CD4-positive, alpha-beta T cell treated with Interleukin-21 for 1 hour (primary cell): ENCODE measurements around the gene AK3.
"Not testable (repeated sequence)": the region's sequence is repeated elsewhere in the genome, so short reads cannot be mapped to it uniquely, and the experiment has no call there.

Source experiments
- DNase-seq: peaks from one replicate; pipeline ENCODE4 v3.0.0-alpha.2; 2020

Gene AK3

DNA sequence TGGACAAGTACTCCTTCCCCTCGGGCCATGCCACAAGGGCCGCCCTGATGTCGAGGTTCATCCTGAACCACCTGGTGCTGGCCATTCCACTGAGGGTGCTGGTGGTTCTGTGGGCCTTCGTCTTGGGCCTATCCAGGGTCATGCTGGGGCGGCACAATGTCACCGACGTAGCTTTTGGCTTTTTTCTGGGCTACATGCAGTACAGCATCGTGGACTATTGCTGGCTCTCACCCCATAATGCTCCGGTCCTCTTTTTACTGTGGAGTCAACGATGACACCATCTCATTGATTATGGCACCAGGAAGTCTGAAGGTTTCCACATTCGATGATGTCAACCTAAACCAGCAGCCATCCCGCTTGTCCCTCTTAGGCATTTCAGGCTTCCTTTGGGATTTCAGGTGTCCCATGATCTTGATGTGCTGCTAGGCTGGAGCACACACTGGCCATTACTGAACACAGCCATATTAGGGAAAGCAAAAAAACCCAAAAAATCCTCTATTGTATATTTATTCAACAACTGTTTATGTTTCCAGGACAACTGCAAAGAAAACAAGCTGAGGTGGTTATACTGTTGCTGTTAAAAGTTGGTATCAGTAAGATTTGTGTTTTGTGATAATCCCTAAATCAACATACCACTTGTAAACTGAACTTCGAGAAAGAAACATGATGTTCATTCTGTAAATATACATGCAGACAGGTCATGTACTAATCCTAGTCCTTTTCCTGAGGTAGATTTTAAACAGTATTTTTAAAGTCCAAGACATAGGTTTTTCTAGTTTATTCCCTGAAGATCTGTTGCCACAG, 77.8 kb downstream of the AK3 start:
- DNase-seq = peak; percentile 43

DNA sequence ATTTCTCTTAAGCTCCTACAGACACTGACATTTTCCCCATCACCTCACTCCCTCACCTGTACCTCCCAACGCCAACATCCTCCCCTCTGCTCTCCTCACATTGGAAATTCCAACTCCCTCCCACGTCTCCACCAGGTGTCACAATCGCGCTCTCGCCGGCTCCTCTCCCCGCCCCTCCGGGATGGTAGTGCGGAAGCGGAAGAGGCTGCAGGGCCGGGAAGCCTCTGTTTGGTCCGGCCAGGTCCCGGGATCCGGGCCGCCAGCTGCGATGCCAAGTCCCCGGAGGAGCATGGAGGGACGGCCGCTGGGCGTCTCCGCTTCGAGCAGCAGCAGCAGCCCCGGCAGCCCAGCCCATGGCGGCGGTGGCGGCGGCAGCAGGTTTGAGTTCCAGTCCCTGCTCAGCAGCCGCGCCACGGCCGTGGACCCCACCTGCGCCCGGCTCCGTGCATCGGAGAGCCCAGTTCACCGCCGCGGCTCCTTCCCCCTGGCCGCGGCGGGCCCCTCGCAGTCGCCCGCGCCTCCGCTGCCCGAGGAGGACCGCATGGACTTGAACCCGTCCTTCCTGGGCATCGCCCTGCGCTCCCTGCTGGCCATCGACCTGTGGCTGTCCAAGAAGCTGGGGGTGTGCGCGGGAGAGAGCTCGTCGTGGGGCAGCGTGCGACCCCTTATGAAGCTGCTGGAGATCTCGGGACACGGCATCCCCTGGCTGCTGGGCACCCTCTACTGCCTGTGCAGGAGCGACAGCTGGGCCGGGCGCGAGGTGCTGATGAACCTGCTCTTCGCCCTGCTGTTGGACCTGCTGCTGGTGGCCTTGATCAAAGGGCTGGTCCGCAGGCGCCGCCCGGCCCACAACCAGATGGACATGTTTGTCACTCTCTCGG, 78.7 kb downstream of the AK3 start, which contains the start of gene PLPP6:
Gene PLPP6 (plus strand): TSS at position 187 of the 881 bp plus-strand sequence. CDS start 82 bp downstream, at position 269.
- DNase-seq = peak; percentile 81

GRCh38 chr9:4661611-4662010, 79.4 kb downstream of the AK3 start:
- peak; percentile 34 for DNase-seq

GRCh38 chr9:4661165-4661564, 79.8 kb downstream of the AK3 start:
- DNase-seq = no peak

DNA sequence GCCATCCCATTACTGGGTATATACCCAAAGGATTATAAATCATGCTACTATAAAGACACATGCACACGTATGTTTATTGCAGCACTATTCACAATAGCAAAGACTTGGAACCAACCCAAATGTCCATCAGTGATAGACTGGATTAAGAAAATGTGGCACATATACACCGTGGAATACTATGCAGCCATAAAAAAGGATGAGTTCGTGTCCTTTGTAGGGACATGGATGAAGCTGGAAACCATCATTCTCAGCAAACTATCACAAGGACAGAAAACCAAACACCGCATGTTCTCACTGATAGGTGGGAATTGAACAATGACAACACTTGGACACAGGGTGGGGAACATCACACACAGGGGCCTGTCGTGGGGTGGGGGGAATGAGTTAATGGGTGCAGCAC, 80.3 kb downstream of the AK3 start:
- not testable (repeated sequence) for DNase-seq
